Measurements from ENCODE around the gene GALM. TPM values are rescaled to one million over a fixed set of nuclear protein-coding genes. Genes with fewer than 3 reads are reported as not detected.
"Not testable (repeated sequence)": the region's sequence is repeated elsewhere in the genome, so short reads cannot be mapped to it uniquely, and the experiment has no call there.

The GALM gene
- polyA plus RNA-seq, 3 donors, result 53.7 to 69.4 (median 55.9) TPM

- DNase-seq (ENCODE audit: low read depth in 3 of 3, low spot score in 2 of 3), result no peak
Observed at GRCh38 chr2:38676681-38677080, 10.8 kb downstream of the GALM start.

GRCh38 chr2:38680868-38681267 is 15.0 kb downstream of the GALM start:
- not testable (repeated sequence) for DNase-seq (ENCODE audit: low read depth in 3 of 3, low spot score in 2 of 3)

DNA sequence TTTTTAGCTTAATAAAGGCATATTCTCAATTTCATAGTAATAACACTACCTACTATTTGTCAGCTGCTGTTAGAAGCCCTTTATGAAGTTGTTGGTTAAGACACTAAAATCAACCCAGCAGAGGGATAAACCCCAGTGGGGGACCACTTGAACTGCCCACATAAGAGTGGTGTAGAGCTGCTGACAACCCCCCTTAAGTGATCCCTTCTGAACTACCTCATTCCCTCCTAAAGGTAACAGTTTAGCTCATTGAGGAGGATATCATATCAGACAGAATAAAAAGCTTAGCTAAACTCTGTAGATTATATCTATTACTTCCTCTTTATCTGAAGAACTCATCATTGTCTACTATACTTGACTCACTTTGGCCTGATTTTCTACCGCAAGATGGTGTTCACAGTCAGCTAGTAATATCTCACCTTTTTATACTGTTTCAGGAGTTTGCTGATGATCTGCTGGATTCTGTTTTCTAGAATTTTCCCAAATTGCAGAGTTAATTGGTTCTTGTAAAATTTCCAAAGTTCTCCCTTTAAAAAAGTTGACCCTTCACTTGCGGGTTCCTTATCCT is 16.2 kb downstream of the GALM start:
- no peak for DNase-seq (ENCODE audit: low read depth in 3 of 3, low spot score in 2 of 3)

- DNase-seq (ENCODE audit: low read depth in 3 of 3, low spot score in 2 of 3), result not testable (repeated sequence)
Observed at GRCh38 chr2:38682620-38683019, 16.7 kb downstream of the GALM start.

- no peak for DNase-seq (ENCODE audit: low read depth in 3 of 3, low spot score in 2 of 3)
Observed at GRCh38 chr2:38683766-38684165, 17.9 kb downstream of the GALM start.

DNA sequence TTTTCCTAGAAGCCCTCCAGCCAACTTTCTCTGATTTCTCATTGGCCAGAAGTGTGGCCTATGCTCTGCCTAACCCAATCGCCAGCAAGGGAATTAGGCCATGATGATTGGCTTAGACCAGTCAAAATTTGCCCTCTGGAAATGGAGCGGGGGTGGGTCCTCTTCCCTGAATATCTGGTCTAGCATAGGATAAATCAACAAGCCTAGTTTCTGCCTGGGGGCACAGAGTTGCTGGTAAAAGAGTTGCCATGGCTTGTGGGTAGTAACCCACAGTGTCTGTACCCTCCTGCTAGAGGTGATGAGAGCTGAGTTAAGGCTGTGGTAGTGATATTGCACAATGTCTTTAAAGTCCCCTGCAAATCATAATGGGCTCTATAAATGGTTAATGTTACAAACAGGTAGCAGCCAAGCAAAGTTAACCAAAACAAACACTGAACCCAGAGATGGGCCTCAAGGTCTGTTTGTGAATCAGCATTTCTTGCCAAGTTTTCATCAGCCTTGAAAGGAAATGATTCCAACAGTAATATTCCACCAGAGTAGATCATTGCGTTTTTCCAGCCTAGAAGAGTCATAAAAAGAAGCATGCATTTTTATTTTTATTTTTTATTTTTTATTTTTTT is 19.3 kb downstream of the GALM start:
- DNase-seq (ENCODE audit: low read depth in 3 of 3, low spot score in 2 of 3), result no peak

DNA sequence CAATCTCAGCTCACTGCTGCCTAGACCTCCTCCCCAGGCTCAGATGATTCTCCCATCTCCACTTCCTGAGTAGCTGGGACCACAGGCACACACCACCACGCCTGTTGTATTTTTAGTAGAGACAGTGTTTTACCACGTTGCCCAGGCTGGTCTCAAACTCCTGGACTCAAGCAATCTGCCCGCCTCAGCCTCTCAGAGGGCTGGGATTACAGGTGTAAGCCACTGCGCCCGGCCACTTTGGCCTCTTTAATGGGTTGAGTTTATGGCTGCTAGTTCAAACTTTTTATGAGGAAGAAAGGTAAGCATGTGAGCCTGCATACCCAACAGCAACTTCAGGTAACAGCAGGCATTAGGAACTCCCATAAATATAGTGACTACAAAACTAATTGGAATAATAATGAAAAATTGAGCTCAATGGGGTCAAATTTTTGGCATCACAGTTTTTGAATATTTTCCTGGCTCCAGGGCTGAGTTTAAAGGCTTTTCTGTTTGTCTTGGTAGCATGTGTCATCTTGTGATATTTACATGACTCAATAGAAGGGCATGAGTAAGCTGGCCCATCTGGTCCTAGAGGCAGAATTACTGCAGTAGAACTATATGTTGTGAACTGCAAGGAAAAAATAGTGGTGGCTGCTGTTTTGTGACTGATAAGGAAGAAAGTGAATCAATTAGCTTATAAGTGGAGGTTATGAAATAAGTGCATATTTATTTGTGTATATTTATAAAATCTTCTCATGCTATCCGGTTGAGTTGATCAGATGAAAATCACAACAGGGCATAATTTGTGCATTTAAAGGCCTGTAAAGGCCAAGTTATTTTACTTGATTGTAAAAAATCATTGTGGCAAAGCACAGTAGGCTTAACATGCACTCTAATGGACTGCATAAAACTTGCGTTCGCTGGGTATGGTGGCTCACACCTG is 24.8 kb downstream of the GALM start:
- no peak for DNase-seq (ENCODE audit: low read depth in 3 of 3, low spot score in 2 of 3)

- DNase-seq (ENCODE audit: low read depth in 3 of 3, low spot score in 2 of 3), result no peak
Observed at GRCh38 chr2:38691994-38692393, 26.1 kb downstream of the GALM start.

DNA sequence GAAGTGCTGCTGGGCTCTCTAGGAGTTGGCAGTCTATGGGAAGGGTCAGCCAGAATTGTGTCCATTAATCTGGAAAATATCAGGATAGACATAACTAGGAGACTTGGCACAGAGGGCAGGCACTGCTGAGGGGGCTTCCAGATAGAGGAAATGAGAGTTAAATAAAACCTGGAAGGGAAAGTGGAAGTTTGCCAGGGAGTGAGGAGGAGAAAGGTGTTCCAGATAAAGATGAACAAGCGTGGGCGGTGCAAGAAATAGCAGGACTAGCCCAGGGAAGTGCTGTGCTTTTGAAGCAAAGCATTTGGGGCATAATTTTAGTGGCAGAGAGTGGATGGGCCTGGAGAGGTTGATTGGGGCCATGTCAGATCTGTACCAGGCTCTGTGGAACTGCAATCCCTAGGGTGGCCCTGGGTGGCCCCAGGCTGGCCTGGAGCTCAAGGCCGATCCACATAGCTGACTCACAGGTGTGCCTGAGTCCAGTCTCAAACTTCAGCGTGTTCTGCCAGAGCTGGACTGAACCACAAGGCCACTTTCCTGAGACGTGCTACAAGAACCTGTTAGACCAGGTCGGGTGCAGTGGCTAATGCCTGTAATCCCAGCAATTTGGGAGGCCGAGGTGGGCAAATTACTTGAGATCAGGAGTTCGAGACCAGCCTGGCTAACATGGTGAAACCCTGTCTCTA is 26.9 kb downstream of the GALM start:
- DNase-seq (ENCODE audit: low read depth in 3 of 3, low spot score in 2 of 3), result no peak

GRCh38 chr2:38697116-38697840 is 31.4 kb downstream of the GALM start:
- no peak for DNase-seq (ENCODE audit: low read depth in 3 of 3, low spot score in 2 of 3)

- DNase-seq (ENCODE audit: low read depth in 3 of 3, low spot score in 2 of 3), result no peak
Observed at GRCh38 chr2:38698467-38699003, 32.6 kb downstream of the GALM start.

- DNase-seq (ENCODE audit: low read depth in 3 of 3, low spot score in 2 of 3), result no peak
Observed at GRCh38 chr2:38700113-38700785, 34.3 kb downstream of the GALM start.

DNA sequence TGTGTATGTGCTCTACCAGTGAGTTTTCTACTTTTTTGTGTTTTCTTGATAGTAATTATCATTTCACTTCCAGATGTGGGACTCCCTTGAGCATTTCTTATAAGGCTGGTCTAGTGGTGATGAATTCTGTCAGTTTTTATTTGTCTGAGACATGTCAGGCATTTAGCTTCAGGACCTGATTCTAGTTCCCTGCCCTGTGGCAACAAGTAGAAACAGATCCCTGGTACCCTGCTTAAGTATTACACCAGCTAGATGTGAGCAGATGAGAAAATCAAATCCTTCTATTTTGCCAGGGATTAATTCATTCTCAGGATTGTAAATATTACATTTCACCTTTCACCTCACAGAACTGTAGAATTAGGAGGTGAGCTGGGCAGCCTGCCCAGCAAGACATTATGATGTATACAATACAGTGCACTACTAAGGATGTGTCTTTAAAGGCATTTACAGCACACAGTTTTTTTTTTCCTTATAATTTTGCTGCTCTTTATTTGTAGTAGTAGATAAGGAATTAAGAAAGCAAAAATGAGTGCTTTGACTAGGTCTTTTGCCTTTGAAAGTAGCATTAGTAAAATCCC is 35.1 kb downstream of the GALM start:
- no peak for DNase-seq (ENCODE audit: low read depth in 3 of 3, low spot score in 2 of 3)

DNA sequence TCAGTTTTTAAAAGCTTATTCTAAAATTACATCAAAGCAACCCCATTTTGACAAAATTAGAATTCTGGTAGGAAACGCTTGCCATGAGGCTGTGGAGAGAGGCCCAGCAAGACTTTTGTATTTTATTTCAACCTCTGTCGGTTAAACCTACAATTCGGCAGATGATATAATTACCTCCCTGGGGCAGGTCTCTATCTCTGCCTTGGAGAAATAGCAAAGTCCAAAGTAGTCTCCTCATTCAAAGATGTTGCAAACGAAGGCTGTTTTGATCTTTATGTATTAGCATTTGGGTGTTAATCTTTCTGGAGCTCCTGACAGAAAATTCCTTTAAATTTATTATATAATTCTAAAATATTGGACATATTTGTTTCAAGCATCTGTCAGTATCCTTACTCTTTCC is 35.6 kb downstream of the GALM start:
- DNase-seq (ENCODE audit: low read depth in 3 of 3, low spot score in 2 of 3), result no peak

- no peak for DNase-seq (ENCODE audit: low read depth in 3 of 3, low spot score in 2 of 3)
Observed at GRCh38 chr2:38702413-38702812, 36.5 kb downstream of the GALM start.

DNA sequence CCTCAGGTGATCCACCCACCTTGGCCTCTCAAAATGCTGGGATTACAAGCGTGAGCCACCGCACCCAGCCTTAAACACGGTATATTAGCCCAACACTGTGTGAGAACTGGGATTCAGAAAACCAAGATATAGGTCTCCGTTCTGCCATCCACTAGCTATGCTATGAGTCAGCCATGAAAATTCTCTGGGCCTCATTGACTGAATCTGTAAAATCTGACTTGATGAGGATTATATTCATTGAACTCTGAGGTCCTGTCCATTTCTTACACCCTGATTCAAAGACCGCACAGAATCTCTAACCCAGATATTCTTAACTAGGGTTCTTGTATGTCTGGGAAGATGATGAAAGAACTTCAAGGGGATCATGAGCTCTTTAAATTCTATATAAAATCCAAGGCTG is 37.4 kb downstream of the GALM start:
- not testable (repeated sequence) for DNase-seq (ENCODE audit: low read depth in 3 of 3, low spot score in 2 of 3)

DNA sequence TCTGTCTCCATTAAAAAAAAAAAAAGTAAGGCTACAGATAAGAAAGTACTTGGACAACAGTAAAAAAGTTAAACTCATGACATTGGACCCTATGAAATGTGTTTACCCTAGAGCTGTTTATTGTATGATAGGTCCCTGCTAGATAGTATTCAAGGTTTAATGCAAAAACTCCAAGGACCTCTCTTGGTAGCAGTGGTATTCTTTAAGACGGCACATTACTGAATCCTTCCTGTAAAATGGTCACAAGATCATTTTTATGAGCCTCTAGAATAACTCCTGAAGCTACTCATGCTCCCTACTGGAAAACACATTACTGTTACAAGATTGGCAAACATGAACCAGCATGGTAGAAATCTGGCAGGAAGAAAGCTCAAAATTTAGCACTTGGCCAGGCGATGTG is 38.8 kb downstream of the GALM start:
- no peak for DNase-seq (ENCODE audit: low read depth in 3 of 3, low spot score in 2 of 3)

- DNase-seq (ENCODE audit: low read depth in 3 of 3, low spot score in 2 of 3), result no peak
Observed at GRCh38 chr2:38706846-38707345, 41.0 kb downstream of the GALM start.

DNA sequence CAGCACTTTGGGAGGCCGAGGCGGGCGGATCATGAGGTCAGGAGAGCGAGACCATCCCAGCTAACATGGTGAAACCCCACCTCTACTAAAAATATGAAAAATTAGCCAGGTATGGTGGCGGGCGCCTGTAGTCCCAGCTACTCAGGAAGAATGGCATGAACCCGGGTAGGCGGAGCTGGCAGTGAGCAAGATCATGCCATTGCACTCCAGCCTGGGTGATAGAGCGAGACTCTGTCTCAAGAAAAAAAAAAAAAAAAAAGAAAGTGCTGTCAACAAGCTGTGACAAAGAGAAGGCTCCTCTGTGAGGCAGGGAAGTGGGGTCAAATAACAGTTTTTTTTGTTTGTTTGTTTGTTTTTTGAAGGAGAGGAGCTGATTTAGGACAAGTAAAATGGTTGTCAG is 42.6 kb downstream of the GALM start:
- DNase-seq (ENCODE audit: low read depth in 3 of 3, low spot score in 2 of 3), result not testable (repeated sequence)

Measured in right renal cortex interstitium (tissue), 3 donors.